DMS 273 (cell line): Measurements from ENCODE around the gene CEP192.
A peak's percentile ranks its signal among the peaks of the same experiment; 100 is the strongest.
"Not testable (repeated sequence)": the region's sequence is repeated elsewhere in the genome, so short reads cannot be mapped to it uniquely, and the experiment has no call there.

Source experiments
- DNase-seq: peaks from one replicate; lab custom pipeline; 2025; ENCODE audit not compliant: unreplicated experiment; lab: John Stamatoyannopoulos, UW

Gene CEP192

DNA sequence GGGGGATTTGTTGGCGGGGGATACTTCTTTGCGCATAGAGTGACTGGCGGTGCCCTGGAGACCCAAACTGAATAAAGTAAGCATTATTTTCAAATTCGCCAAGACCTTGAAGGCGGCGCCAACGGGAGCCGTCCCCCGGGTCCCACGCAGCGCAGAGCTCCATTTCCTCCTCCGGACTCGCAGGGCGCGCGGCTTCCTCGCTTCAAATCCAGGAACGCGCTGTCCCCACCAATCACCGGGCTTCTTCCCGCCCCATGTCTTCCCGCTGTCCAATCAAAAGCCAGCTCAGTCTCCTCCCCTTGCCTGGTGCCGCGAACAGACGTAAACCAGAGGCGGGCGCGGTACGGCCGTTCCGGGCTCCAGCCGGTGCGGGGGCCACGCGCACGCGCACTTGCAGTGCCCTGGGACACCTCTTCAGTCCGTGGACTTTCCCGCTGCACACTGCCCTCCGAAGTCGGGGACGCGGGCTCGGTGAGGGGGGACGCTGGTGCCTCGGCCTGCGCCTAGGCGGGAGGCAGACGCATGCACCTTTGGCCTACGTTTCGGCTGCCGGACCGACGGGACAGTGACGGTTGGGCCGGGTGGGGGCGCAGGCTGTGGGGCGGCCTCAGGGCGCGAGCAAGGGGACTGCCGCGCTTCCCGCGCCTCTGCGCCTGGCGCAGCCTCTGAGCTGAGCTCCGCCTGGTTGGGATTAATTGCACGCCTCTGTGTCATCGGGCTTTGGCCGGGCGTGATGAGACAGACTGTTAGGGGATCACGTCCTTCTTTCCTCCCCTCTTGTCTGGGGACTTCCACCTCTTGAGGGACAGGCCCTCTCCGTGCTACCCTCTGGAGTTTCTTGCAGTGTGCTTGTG is at the start of gene CEP192:
Gene CEP192, plus strand, starts transcription at position 396 of the 854 bp plus-strand sequence. CDS start 8,063 bp downstream, outside the sequence.
- peak; percentile 99 for DNase-seq

DNA sequence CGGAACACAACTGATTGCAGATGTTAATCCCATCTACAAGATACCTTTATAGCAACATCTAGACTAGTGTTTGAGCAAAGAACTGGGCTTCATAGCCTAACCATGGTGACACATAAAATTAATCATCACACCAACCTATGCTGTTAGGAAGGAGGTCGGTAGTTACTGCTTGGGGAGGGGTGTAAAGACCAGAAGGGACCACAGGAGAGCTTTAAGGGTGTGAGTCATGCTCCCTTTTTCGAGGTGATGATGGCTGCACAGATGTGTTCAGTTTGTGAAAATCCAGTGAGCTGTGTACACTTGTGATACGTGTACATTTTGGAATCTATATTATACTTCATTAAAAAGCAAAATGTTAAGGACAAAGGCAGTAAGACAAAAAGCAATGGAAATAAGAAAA is 47.9 kb upstream of the CEP192 start:
- DNase-seq: no peak

DNA sequence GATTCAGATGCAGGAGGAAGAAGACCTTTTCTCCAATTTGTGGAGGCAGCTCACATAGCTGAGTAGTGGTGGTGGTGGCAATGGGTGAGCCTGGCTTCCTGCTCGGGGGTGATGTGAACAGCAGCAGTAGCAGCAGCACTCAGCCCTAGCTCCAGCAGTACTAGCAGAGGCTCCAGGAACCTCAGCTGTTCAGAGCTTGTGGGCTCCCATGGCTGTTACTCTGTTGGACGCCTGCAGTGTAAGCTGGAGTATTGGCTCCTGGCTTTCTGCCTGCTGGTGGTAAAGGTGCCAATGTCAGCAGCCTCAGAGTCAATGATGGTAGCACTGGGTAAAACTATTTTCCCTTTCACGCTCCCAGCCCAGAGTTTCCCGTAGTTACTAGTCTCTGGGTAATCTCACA is 46.5 kb upstream of the CEP192 start:
- peak; percentile 62 for DNase-seq

GRCh38 chr18:12946549-12947284 is 44.4 kb upstream of the CEP192 start:
- DNase-seq: peak; percentile 78

DNA sequence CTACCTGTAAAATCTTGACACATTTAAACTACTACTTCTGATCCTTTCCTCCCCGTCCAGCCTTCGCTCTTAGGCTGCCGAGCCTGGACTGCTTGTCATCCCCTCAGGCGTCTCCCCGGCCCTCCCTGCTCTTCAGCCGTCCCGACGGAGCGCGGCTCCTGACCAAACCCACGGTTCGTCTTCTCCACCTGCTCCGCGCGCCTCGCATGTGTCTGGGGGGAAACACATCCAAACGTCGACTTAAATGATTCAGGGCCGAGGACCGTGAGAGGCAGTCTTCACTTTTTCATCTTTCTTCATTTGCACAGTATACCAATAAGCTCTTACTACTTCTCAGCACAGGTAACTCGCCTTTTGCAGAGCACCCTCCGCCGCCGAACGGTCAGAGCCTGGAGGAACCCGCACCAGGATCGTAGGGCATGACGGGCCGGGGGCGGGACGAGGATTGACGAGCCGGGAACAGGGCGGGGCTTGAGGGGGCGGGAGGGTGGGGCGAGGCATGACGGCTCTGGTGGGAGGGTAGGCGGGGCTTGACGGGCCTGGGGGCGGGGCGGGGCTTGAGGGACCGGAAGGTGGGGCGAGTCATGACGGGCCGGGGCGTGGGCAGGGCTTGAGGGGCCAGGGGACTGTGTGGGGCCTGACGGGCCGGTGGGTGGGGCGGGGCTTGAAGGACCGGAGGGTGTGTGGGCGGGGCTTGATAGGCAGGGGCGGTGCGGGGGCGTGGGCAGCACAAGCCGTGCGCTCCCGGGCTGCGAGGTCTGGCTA is 43.7 kb upstream of the CEP192 start, which contains the start of gene SEH1L:
Gene SEH1L, plus strand, starts transcription at position 727 of the 765 bp plus-strand sequence. CDS start 111 bp downstream, outside the sequence.
- peak; percentile 98 for DNase-seq

- DNase-seq: peak; percentile 97
Measured at GRCh38 chr18:12948050-12948804, 42.9 kb upstream of the CEP192 start.

- no peak for DNase-seq
Measured at GRCh38 chr18:12958478-12958877, 32.7 kb upstream of the CEP192 start.

DNA sequence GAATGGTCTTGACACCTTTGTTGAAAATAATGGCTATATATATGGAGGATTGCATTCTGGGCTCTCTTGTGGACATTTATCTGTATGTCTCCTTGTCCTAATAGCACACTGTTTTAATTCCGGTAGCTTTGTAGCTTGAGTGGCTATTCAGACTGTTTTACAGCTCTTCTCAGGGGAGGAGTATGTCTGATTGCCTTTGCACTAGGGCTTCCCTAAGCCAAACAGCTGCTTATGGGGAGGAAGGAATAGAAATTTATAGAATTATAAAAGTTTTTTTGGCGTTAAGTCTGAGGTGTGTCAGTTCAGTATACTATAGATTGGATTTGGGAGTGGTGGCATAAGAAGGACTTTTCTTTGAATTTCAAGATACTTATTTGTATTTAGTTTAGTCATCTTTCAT is 30.8 kb upstream of the CEP192 start:
- peak; percentile 21 for DNase-seq

DNA sequence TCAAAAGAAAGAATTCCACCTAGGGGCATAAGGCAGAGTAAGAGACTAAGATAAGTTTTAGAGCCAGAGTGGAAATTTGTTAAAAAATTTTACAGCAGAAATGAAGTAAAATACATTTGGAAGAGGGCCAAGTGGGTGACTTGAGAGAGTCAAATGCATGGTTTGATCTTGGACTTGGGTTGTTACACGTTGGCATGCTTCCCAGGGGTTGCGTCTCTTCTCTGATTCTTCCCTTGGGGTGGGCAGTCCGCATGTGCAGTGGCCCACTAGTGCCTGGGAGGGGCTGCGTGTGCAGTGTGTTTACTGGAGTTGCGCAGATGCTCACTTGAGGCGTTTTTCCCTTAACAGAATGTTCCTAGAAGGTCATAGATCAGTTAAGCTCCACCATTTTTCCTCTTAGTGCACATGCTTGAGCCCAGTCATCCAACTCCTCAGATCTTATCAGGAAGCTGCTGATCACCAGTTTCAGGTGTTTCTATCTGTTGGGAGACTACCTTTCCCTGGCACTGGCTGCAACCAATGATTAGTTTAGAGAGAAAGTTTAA is 30.2 kb upstream of the CEP192 start:
- DNase-seq: peak; percentile 50

- DNase-seq: peak; percentile 75
Measured at GRCh38 chr18:12963069-12963468, 28.1 kb upstream of the CEP192 start.

- DNase-seq: no peak
Measured at GRCh38 chr18:12968115-12968514, 23.0 kb upstream of the CEP192 start.

DNA sequence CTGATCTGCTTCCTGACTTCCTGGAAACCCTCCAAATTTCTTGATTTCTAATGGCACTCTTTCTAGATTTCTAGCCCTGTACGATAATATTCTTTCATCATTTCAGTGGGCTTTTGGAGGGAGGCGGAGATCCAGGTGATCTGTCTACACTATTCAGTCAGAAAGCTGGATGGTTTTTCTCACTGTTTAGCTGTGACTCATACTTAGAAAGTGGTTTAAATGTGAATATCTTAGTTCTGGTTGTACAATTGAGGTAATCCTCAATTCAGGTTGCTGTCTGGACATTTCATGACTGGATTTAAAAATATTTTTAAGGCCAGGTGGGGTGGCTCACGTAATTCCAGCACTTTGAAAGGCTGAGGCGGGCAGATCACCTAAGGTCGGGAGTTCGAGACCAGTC is 22.5 kb upstream of the CEP192 start:
- no peak for DNase-seq

DNA sequence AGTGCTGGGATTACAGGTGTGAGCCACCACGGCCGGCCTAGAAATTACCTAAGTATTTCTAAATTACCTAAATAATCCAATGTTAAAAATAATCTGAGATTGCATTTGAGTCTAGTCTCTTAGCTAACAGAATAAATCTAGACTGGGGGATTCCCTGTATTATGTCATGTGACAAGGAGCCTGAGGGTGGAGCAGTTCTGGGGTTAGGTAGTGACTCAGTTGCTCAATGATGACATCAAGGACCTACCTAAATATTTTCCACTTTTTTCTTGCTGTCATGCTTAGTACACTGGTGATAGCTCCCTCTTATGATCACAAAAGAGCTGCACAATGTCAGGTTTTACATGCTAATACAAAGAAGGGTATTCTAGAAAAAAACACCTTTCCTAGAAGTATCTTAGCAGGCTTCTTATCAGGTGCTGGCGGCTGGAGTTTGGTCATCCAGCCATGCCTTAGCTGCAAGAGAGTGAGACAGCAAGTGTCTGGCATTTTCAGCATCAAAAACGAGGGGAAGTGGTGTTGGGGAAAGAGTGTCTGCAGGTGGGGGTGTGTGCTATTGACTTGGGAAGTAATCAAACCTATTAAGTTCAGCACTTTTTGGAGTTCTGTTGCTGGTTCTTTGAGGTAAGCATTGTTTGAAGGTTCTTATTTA is 17.5 kb upstream of the CEP192 start:
- DNase-seq: no peak

DNA sequence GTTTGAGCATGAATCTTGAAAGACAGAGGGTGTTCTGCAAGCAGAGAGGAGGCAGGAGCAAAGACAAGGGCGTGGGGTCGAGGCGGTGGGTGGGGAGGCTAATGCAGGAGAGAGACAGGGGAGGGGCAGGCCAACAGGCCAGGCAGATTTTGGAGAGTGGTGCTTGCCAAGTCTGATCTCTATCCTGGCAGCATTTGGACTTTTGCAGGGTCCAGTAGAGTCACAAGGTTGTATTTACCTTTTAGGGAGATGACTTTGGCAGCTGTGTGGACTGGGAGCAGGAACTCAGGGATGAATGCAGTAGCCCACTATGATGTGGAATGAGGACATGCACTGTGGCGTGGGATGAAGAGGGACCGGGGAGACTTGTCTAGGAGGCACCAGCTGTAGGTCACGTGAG is 15.7 kb upstream of the CEP192 start:
- no peak for DNase-seq

- no peak for DNase-seq
Measured at GRCh38 chr18:12976305-12976704, 14.9 kb upstream of the CEP192 start.

DNA sequence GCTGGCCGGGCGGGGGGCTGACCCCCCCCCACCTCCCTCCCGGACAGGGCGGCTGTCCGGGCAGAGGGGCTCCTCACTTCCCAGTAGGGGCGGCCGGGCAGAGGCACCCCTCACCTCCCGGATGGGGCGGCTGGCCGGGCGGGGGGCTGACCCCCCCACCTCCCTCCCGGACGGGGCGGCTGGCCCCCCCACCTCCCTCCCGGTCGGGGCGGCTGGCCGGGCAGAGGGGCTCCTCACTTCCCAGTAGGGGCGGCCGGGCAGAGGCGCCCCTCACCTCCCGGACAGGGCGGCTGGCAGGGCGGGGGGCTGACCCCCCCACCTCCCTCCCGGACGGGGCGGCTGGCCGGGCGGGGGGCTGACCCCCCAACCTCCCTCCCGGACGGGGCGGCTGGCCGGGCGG is 11.1 kb upstream of the CEP192 start:
- not testable (repeated sequence) for DNase-seq

GRCh38 chr18:12989397-12990122 is 1.6 kb upstream of the CEP192 start:
- DNase-seq: no peak

DNA sequence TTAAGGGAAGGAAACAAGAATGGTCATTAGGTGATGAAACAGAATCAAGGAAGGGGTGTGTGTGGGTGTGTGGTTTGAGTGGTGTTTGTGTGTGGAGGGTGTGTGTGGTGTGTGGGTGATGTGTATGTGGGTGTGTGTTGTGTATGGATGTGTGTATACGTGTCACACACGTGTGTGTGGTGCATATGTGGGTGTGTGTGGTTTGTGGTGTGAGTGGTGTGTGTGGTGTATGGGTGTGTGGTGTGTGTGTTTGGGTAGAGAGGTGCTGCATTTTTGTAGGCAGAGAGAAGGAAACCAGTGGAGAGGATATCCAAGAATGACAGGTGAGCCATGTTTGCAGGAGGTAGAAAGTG is 1.1 kb upstream of the CEP192 start:
- no peak for DNase-seq

GRCh38 chr18:12990641-12990966 is 558 bp upstream of the CEP192 start:
- no peak for DNase-seq
